Bronchial epithelial cell (primary cell): ENCODE measurements around the gene SPINDOC. TPM values are rescaled to one million over a fixed set of nuclear protein-coding genes. Genes with fewer than 3 reads are reported as not detected.
A peak's percentile ranks its signal among the peaks of the same experiment; 100 is the strongest.

Experiments
- DNase-seq: peaks from one replicate; pipeline ENCODE4 v3.0.0-alpha.2; 2010; ENCODE audit warnings: low read depth
- FAIRE-seq: peaks from 2 replicates; lab custom pipeline; 2011; peaks lifted over from hg19 to GRCh38; lab: Jason Lieb, UNC
- H3K27me3 ChIP-seq: 2 replicates; pipeline ENCODE4 v1.5.1; 2011; ENCODE audit warnings: low read length; ENCODE audit not compliant: control insufficient read depth, insufficient read depth
- H3K36me3 ChIP-seq: 2 replicates; pipeline ENCODE4 v1.5.1; 2011; ENCODE audit warnings: low read length; ENCODE audit not compliant: control insufficient read depth, insufficient read depth
- H3K4me3 ChIP-seq: 2 replicates; pipeline ENCODE4 v1.5.1; 2011; ENCODE audit warnings: mild to moderate bottlenecking, low read depth, low read length, control low read depth
- total RNA-seq: library from RNA; depleted of rRNA; stranded (reverse); fragments of >200 nt; gene quantifications from 2 replicates; pipeline ENCODE4 v1.2.1, GENCODE V29; 2014
- TF ChIP-seq, protein P1 (sequence below): IDR thresholded peaks from 2 replicates; pipeline ENCODE4 v1.5.1; 2011; ENCODE audit warnings: mild to moderate bottlenecking, moderate library complexity, low read length, control low read depth, inconsistent platforms; ENCODE audit not compliant: insufficient read depth, severe bottlenecking

Gene SPINDOC
- total RNA-seq, 1 donor from 2014 or later, result 3.4 TPM

DNA sequence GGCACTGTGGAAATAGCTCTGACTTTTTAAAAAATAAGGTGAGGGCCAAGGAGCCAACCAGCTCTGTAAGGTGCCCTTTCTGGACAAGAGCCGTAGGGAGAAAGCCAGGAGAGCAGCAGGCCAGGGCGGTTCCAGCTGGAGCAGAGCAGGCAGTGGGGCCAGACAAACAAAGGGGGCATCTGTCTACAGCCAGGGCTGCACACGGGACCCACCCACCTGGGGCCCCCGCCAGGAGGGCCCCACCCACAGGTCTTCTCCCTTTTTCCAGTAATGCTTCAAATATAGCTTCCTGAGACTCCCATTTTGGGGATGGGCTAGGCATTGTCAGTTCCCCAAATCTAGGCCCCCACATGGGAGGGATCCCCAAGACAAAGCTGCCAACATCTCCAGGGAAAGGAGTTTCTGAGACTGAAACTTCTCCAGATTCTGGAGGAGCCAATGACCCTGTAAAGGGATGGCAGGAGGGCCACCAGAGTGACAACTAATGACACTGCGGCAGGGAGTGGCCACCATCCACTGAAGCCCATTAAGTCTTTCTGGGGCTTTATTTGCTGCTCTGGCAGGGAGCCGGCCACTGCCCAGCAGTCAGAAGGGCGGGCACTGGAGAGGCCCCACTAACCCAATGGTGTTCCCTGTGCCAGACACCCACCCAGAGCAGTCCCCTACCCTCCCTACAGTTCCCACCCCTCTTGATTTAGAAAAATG is 46.6 kb upstream of the SPINDOC start:
- TF ChIP-seq, protein P1, sequence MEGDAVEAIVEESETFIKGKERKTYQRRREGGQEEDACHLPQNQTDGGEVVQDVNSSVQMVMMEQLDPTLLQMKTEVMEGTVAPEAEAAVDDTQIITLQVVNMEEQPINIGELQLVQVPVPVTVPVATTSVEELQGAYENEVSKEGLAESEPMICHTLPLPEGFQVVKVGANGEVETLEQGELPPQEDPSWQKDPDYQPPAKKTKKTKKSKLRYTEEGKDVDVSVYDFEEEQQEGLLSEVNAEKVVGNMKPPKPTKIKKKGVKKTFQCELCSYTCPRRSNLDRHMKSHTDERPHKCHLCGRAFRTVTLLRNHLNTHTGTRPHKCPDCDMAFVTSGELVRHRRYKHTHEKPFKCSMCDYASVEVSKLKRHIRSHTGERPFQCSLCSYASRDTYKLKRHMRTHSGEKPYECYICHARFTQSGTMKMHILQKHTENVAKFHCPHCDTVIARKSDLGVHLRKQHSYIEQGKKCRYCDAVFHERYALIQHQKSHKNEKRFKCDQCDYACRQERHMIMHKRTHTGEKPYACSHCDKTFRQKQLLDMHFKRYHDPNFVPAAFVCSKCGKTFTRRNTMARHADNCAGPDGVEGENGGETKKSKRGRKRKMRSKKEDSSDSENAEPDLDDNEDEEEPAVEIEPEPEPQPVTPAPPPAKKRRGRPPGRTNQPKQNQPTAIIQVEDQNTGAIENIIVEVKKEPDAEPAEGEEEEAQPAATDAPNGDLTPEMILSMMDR, result no peak
- DNase-seq, result no peak
- no peaks in the 10 kb centered on the region for H3K27me3 ChIP-seq
- H3K36me3 ChIP-seq, result no peaks in the 10 kb centered on the region
- FAIRE-seq, result no peak
- no peak overlapping the region for H3K4me3 ChIP-seq

DNA sequence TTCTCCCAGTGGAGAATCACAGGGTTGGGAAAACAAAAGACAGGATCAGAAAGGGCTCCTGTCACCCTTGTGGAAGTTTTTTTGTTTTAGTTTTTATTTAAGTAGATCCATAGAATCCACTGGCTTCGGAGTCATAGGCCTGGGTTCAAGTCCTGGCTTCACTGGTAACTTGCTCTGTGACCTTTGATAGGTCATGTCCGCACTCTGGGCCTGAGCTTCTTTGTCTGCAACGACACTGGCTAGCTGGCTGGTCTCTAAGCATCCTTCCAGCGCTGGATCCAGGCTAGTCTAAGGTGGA is 46.0 kb upstream of the SPINDOC start:
- TF ChIP-seq, protein P1, result no peak
- H3K36me3 ChIP-seq, result no peaks in the 10 kb centered on the region
- no peaks in the 10 kb centered on the region for H3K27me3 ChIP-seq
- peak overlapping the region; percentile 48 for H3K4me3 ChIP-seq
- FAIRE-seq (no peak), DNase-seq (no peak)

DNA sequence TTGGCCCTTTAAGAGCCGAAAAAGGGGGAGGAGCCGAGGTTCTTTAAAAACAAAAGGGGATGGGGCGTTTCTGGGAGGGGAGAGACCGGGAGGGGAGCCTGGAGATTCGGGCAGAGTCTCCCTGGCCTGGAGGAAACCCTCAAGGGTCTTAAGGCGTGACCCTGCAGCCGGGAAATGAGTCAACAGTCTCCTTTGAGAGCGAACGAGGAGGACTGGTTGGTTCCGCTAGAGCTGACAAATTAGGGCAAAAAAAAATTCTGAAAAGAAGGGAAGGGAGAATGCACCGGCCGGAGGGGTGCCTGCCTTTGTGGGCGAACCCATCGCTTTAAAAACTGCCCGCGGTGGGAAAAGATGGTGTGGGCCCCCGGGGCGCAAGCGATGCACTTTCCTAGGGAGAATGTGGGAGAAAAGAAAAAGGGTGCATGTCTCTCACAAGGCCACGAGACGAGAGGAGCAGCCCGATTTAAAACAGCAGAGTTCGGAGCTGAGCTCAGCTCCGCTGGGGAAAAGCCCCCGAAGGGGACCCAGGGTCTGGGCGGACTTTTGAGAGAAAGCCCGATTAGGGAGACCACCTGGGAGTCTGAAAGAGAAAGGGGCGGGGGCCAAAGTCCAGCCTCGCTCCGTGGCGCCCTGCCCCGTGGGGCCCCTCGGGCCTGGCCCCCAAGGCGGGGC is 45.6 kb upstream of the SPINDOC start:
- Histone ChIP-seq H3K36me3 (no peaks in the 10 kb centered on the region), H3K27me3 (no peaks in the 10 kb centered on the region), H3K4me3 (peak overlapping the region; percentile 48)
- TF ChIP-seq, protein P1, result no peak
- peak; percentile 56 for DNase-seq
- no peak for FAIRE-seq

DNA sequence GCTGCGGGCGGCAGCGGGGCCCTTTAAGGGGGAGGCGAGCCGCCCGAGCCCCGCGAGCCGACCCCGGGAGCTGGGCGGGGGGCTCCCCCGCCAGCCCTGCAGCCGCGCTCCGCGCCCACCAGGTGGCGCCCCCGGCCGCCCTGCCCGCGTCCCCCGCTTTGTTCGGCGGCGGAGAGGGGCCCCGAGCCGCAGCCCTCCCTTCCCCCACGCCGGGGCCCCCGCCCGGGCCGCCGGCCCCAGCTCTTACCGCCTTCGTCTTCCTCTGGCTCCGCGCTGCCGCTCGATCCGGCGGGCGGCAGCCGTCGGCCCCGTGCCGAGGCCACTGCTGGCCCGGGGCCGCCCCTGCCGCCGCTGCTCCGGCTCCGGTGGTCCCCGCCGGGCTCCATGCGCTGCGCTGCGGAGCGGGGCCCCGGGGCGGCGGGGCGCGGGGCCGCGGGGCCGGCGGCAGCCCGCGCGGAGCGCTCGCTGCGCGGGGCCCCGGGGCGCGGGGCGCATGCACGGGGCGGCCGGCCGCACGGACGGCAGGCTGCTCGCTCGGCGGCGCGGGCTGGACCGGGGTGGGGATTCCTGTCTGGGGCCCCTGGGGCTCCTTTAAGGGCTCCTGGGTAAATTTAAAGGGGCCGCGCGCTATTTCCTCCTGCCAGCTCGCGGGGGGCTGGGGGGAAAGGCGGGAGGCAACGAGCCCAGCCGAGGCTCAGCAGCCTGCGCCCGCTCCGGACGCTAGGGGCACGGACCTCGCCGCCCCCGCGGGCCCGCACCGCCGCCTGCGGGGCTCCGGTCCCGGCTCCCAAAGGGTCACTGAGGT is 44.8 kb upstream of the SPINDOC start, which contains the start of gene ZFTA:
ZFTA (minus strand) TSS at position 539 of the 805 bp plus-strand sequence; CDS start at position 386, 153 bp downstream.
- peak within 1 kb of the TSS; percentile 48 for H3K4me3 ChIP-seq
- FAIRE-seq (no peak), DNase-seq (no peak)
- no peaks in the 10 kb centered on the region for H3K27me3 ChIP-seq
- no peaks in the 10 kb centered on the region for H3K36me3 ChIP-seq
- TF ChIP-seq, protein P1, result peak; percentile 50

DNA sequence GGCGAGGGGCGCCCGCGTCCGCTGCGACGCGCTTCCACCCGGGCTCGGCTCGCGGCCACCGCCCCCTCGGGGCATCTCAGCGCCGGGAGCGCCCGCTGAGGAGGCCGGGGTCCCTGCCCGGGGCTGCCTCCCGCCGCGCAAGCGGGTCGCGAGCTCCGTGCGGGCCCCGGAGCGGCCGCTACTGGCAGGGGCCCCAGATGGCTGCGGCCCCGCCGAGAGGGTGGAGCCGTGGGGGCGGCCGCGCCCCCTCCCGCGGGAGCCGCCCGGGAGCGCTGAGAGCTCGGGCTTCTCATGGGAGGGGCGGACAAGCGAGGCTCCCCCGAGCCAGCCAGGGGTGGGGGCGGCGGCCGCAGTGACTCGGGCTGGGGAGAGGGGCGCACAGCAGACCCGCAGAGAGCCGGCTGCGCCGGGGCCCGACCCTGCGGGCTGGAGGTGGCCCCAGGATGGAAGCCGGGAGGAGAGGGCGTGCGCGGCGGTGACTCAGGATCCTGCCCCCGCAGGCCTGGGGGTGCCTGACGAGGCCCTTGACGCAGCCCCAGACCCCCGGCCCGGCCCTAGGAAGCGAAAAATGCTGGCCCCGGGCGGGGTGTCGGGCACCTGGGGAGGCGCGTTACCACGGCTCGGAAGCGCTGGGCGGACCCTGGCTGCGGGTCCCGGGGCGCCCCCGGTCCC is 44.1 kb upstream of the SPINDOC start:
- no peak for FAIRE-seq
- H3K27me3 ChIP-seq, result no peaks in the 10 kb centered on the region
- peak overlapping the region; percentile 48 for H3K4me3 ChIP-seq
- DNase-seq, result peak; percentile 29
- TF ChIP-seq, protein P1, result no peak
- H3K36me3 ChIP-seq, result no peaks in the 10 kb centered on the region
